HCT116 (cell line): ENCODE results near the gene ZFP1. TPM values are rescaled to one million over a fixed set of nuclear protein-coding genes. Genes with fewer than 3 reads are reported as not detected.

Source experiments
- ATAC-seq: fragments of 200-7000 bp; cut with Tn5 transposase; 2 replicates; pipeline ENCODE4 v1.9.1; 2020; ENCODE audit warnings: mild to moderate bottlenecking, moderate library complexity
- BruUV-seq: library from RNA; stranded (reverse); fragments of 400-500 nt; replicated peaks from 2 replicates; lab custom pipeline; 2021; lab: Mats Ljungman, UMichigan
- CTCF ChIA-PET: fragments of 300-600 bp; sonication (Branson Sonifier 250); formaldehyde crosslinking; loops from one replicate; lab custom pipeline; 2021; ENCODE audit warnings: antibody characterized with exemption; lab: Charles Lee
- POLR2A ChIA-PET: fragments of 300-600, 350-600 bp; sonication (Branson Sonifier 250); formaldehyde crosslinking; loops from one replicate; lab custom pipeline; 2021; ENCODE audit warnings: antibody characterized with exemption; lab: Charles Lee
- RAD21 ChIA-PET, 2 experiments: fragments of 300-600 bp; sonication (Branson Sonifier 250); formaldehyde crosslinking; loops; one replicate each; lab custom pipeline; 2023; ENCODE audit warnings: low total read pairs in 2 of 2; ENCODE audit not compliant: uncharacterized antibody in 2 of 2, unreplicated experiment in 2 of 2, low non-redundant PET in 1 of 2; lab: Charles Lee
- DNase-seq: peaks from one replicate; pipeline ENCODE4 v3.0.0-alpha.2; 2010; ENCODE audit warnings: low read depth, low spot score
- H2AFZ ChIP-seq: fragments of 200-600 bp; shearing (Covaris generic), sonication (generic); 2 replicates; pipeline ENCODE4 v1.6.1; 2017; ENCODE audit warnings: low read depth, mixed run types, mixed read lengths, antibody characterized with exemption, low read length; ENCODE audit not compliant: poor library complexity, severe bottlenecking
- H3K27ac ChIP-seq: 2 replicates; pipeline ENCODE4 v1.5.1; 2012; ENCODE audit warnings: low read depth, low read length
- H3K27me3 ChIP-seq: fragments of 200-600 bp; sonication (generic); 2 replicates; pipeline ENCODE4 v1.6.1; 2016; ENCODE audit warnings: mixed run types, low read length, mixed read lengths; ENCODE audit not compliant: insufficient read depth
- H3K36me3 ChIP-seq, 2 experiments: fragments of 200-500 bp in 1 of 2; fragments of 200-600 bp in 1 of 2; sonication (Bioruptor generic) in 1 of 2; sonication (generic) in 1 of 2; 2 replicates each; pipeline versions ENCODE4 v1.5.1 to v1.6.1; 2014 to 2016; ENCODE audit warnings: low read length in 2 of 2, inconsistent platforms in 1 of 2, mixed read lengths in 1 of 2, mixed run types in 1 of 2; ENCODE audit not compliant: insufficient read depth in 2 of 2, control insufficient read depth in 1 of 2
- H3K4me1 ChIP-seq, 2 experiments: fragments of 200-600 bp in 1 of 2; sonication (generic) in 1 of 2; 2 replicates each; pipeline versions ENCODE4 v1.5.1 to v1.6.1; 2012 to 2017; ENCODE audit warnings: low read length in 2 of 2, inconsistent platforms in 1 of 2, mild to moderate bottlenecking in 1 of 2, mixed read lengths in 1 of 2, mixed run types in 1 of 2, moderate library complexity in 1 of 2; ENCODE audit not compliant: insufficient read depth in 2 of 2, control insufficient read depth in 1 of 2
- H3K4me2 ChIP-seq: fragments of 200-600 bp; sonication (generic); 2 replicates; pipeline ENCODE4 v1.6.1; 2017; ENCODE audit warnings: mixed run types, low read length, mixed read lengths
- H3K4me3 ChIP-seq, 2 experiments: fragments of 200-600 bp in 1 of 2; sonication (generic) in 1 of 2; replicated peaks in 1 of 2; 2 replicates each; pipeline ENCODE4 v1.5.1; 2011 to 2016; ENCODE audit warnings: low read length in 2 of 2, control low read depth in 1 of 2, low read depth in 1 of 2, mild to moderate bottlenecking in 1 of 2, mixed read lengths in 1 of 2, mixed run types in 1 of 2
- H3K79me2 ChIP-seq: fragments of 200-600 bp; sonication (generic); 2 replicates; pipeline ENCODE4 v1.6.1; 2017; ENCODE audit warnings: mild to moderate bottlenecking, mixed run types, low read length, moderate library complexity, mixed read lengths; ENCODE audit not compliant: insufficient read depth
- H3K9ac ChIP-seq: fragments of 200-600 bp; sonication (generic); 2 replicates; pipeline ENCODE4 v1.6.1; 2016; ENCODE audit warnings: low read length, mixed read lengths
- H3K9me2 ChIP-seq: fragments of 200-600 bp; sonication (generic), shearing (Covaris generic); 2 replicates; pipeline ENCODE4 v1.6.1; 2017; ENCODE audit warnings: mixed run types, mild to moderate bottlenecking, moderate library complexity; ENCODE audit not compliant: insufficient read depth
- H3K9me3 ChIP-seq, 2 experiments: fragments of 200-500 bp in 1 of 2; fragments of 200-600 bp in 1 of 2; sonication (Bioruptor generic) in 1 of 2; sonication (generic) in 1 of 2; 2 replicates each; pipeline ENCODE4 v1.6.1; 2014 to 2017; ENCODE audit warnings: low read length in 2 of 2, mixed read lengths in 2 of 2, inconsistent platforms in 1 of 2, low read depth in 1 of 2, mild to moderate bottlenecking in 1 of 2, mixed run types in 1 of 2, moderate library complexity in 1 of 2; ENCODE audit not compliant: control insufficient read depth in 1 of 2, insufficient read depth in 1 of 2
- H4K20me1 ChIP-seq: fragments of 200-600 bp; sonication (generic), shearing (Covaris generic); 2 replicates; pipeline ENCODE4 v1.6.1; 2017; ENCODE audit warnings: mixed run types, mild to moderate bottlenecking, moderate library complexity; ENCODE audit not compliant: insufficient read depth
- CBX3 ChIP-seq: IDR thresholded peaks from 2 replicates; pipeline ENCODE4 v1.6.1; 2012; ENCODE audit warnings: low read depth
- CEBPB ChIP-seq: IDR thresholded peaks from 2 replicates; pipeline ENCODE4 v1.6.1; 2012; ENCODE audit warnings: low read depth
- EGR1 ChIP-seq: IDR thresholded peaks from 2 replicates; pipeline ENCODE4 v1.6.1; 2012; ENCODE audit warnings: low read depth
- ELF1 ChIP-seq: IDR thresholded peaks from 2 replicates; pipeline ENCODE4 v1.6.1; 2012; ENCODE audit warnings: low read depth, borderline replicate concordance
- EZH2 ChIP-seq: fragments of 200-600 bp; sonication (generic); IDR thresholded peaks from 2 replicates; pipeline ENCODE4 v1.6.1; 2017; ENCODE audit warnings: antibody characterized with exemption, mixed run types
- EZH2phosphoT487 ChIP-seq: fragments of 200-600 bp; IDR thresholded peaks from 2 replicates; pipeline ENCODE4 v1.6.1; 2018; ENCODE audit warnings: antibody characterized with exemption, borderline replicate concordance
- FOSL1 ChIP-seq: IDR thresholded peaks from 2 replicates; pipeline ENCODE4 v1.6.1; 2012; ENCODE audit warnings: low read depth
- JUND ChIP-seq: IDR thresholded peaks from 2 replicates; pipeline ENCODE4 v1.6.1; 2012
- POLR2A ChIP-seq: IDR thresholded peaks from 2 replicates; pipeline ENCODE4 v1.7.0; 2011; ENCODE audit warnings: borderline replicate concordance; ENCODE audit not compliant: insufficient read depth, insufficient read length; ENCODE audit errors: extremely low read depth
- POLR2AphosphoS5 ChIP-seq: IDR thresholded peaks from 2 replicates; pipeline ENCODE4 v1.6.1; 2011; ENCODE audit warnings: mild to moderate bottlenecking, low read depth, low read length, moderate library complexity
- RAD21 ChIP-seq: IDR thresholded peaks from 2 replicates; pipeline ENCODE4 v1.6.1; 2012; ENCODE audit warnings: low read depth, mild to moderate bottlenecking
- REST ChIP-seq: IDR thresholded peaks from 2 replicates; pipeline ENCODE4 v1.6.1; 2012; ENCODE audit warnings: low read depth
- SIN3A ChIP-seq: IDR thresholded peaks from 2 replicates; pipeline ENCODE4 v1.6.1; 2012; ENCODE audit warnings: low read depth
- SRF ChIP-seq: IDR thresholded peaks from 2 replicates; pipeline ENCODE4 v1.6.1; 2012; ENCODE audit warnings: low read depth
- TCF7L2 ChIP-seq: IDR thresholded peaks from 2 replicates; pipeline ENCODE4 v1.7.0; 2011; ENCODE audit warnings: borderline replicate concordance, inconsistent platforms; ENCODE audit not compliant: insufficient read depth, insufficient read length; ENCODE audit errors: extremely low read depth
- YY1 ChIP-seq: IDR thresholded peaks from 2 replicates; pipeline ENCODE4 v1.6.1; 2011; ENCODE audit warnings: low read length, low read depth, moderate library complexity, mild to moderate bottlenecking; ENCODE audit not compliant: insufficient replicate concordance; ENCODE audit errors: extremely low read depth
- ZFX ChIP-seq: fragments of 450-650 bp; IDR thresholded peaks from 2 replicates; pipeline ENCODE4 v1.6.1; 2017
- ZNF274 ChIP-seq: fragments of 200-500 bp; sonication (Bioruptor generic); IDR thresholded peaks from 2 replicates; pipeline ENCODE4 v1.6.1; 2014; ENCODE audit warnings: mild to moderate bottlenecking, low read depth, low read length, inconsistent platforms
- intact Hi-C: fragments of 100-400 bp; cut with micrococcal nuclease; formaldehyde crosslinking; loops from 2 replicates; pipeline ENCODE4 v1.10.0; 2022
- total RNA-seq: library from RNA; stranded (reverse); gene quantifications from one replicate; pipeline ENCODE4 v1.2.1, GENCODE V29; 2021; ENCODE audit not compliant: unreplicated experiment
- TF ChIP-seq, protein P1 (sequence below): IDR thresholded peaks from 2 replicates; pipeline ENCODE4 v1.6.1; 2012
- TF ChIP-seq, protein P2 (sequence below), 3 experiments: fragments of 200-600 bp in 1 of 3; sonication (generic) in 1 of 3; IDR thresholded peaks in 2 of 3; conservative IDR thresholded peaks in 1 of 3; 2 replicates each; pipeline ENCODE4 v1.5.1; 2012 to 2017; ENCODE audit warnings: low read depth in 2 of 3, low read length in 2 of 3, antibody characterized with exemption in 1 of 3, borderline replicate concordance in 1 of 3, control low read depth in 1 of 3, mild to moderate bottlenecking in 1 of 3, mixed read lengths in 1 of 3, mixed run types in 1 of 3, moderate library complexity in 1 of 3; ENCODE audit not compliant: insufficient read depth in 1 of 3

The ZFP1 gene
- total RNA-seq, 1 experiment from 2014 or later = 12.8 TPM

GRCh38 chr16:75207831-75208230 lies 59.5 kb downstream of the ZFP1 start:
- intact Hi-C loops = no loop called here
- no TSS peak for BruUV-seq
- H3K4me1 ChIP-seq = no peaks in the 10 kb centered on the region
- no peaks in the 10 kb centered on the region for H3K27me3 ChIP-seq
- ATAC-seq (no peak), DNase-seq (no peak)
- H3K79me2 ChIP-seq = no peaks in the 10 kb centered on the region
- H3K9me2 ChIP-seq = no peaks in the 10 kb centered on the region
- H3K27ac ChIP-seq = no peak overlapping the region
- H3K9ac ChIP-seq = no peak overlapping the region
- H2AFZ ChIP-seq = no peak overlapping the region
- H3K4me2 ChIP-seq = no peak overlapping the region
- H4K20me1 ChIP-seq = no peaks in the 10 kb centered on the region
- H3K36me3 ChIP-seq = no peaks in the 10 kb centered on the region
- ChIA-PET POLR2A (no interaction called here), RAD21 (no interaction called here), CTCF (no interaction called here)
- H3K4me3 ChIP-seq = no peak overlapping the region
- H3K9me3 ChIP-seq = no peaks in the 10 kb centered on the region
- TF ChIP-seq ZFX = no peak
- TF ChIP-seq POLR2A = no peak
- TF ChIP-seq, protein P1, sequence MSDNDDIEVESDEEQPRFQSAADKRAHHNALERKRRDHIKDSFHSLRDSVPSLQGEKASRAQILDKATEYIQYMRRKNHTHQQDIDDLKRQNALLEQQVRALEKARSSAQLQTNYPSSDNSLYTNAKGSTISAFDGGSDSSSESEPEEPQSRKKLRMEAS = no peak
- TF ChIP-seq CBX3 = no peak
- TF ChIP-seq TCF7L2 = no peak
- TF ChIP-seq SIN3A = no peak
- TF ChIP-seq, protein P2, sequence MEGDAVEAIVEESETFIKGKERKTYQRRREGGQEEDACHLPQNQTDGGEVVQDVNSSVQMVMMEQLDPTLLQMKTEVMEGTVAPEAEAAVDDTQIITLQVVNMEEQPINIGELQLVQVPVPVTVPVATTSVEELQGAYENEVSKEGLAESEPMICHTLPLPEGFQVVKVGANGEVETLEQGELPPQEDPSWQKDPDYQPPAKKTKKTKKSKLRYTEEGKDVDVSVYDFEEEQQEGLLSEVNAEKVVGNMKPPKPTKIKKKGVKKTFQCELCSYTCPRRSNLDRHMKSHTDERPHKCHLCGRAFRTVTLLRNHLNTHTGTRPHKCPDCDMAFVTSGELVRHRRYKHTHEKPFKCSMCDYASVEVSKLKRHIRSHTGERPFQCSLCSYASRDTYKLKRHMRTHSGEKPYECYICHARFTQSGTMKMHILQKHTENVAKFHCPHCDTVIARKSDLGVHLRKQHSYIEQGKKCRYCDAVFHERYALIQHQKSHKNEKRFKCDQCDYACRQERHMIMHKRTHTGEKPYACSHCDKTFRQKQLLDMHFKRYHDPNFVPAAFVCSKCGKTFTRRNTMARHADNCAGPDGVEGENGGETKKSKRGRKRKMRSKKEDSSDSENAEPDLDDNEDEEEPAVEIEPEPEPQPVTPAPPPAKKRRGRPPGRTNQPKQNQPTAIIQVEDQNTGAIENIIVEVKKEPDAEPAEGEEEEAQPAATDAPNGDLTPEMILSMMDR (IDR thresholded peaks at IDR 0.05 in 2 of 3, conservative IDR thresholded peaks at IDR 0.05 in 1 of 3; ENCODE audit: borderline replicate concordance in 1 of 3, insufficient read depth in 1 of 3, low read depth in 2 of 3, low read length in 2 of 3) = no peak
- TF ChIP-seq ZNF274 = no peak
- TF ChIP-seq SRF = no peak
- TF ChIP-seq EZH2phosphoT487 = no peak
- no peak for TF ChIP-seq CEBPB
- no peak for TF ChIP-seq YY1
- no peak for TF ChIP-seq REST
- no peak for TF ChIP-seq JUND
- TF ChIP-seq RAD21 = no peak
- no peak for TF ChIP-seq POLR2AphosphoS5
- no peak for TF ChIP-seq EZH2
- TF ChIP-seq ELF1 = no peak
- no peak for TF ChIP-seq FOSL1
- no peak for TF ChIP-seq EGR1
